GM21529 (cell line): Measurements from ENCODE around the gene DSG2.
"Not testable (repeated sequence)": the region's sequence is repeated elsewhere in the genome, so short reads cannot be mapped to it uniquely, and the experiment has no call there.

Experiments used
- ATAC-seq: cut with Tn5 transposase; IDR thresholded peaks from one replicate; pipeline ENCODE4 v1.9.1; 2021; ENCODE audit not compliant: unreplicated experiment

Gene DSG2

GRCh38 chr18:31500051-31500688 lies 2.2 kb downstream of the DSG2 start:
- peak; percentile 87 for ATAC-seq

GRCh38 chr18:31503011-31503410 lies 5.0 kb downstream of the DSG2 start:
- no peak for ATAC-seq

GRCh38 chr18:31504455-31505147 lies 6.6 kb downstream of the DSG2 start:
- no peak for ATAC-seq

GRCh38 chr18:31505156-31505555 lies 7.2 kb downstream of the DSG2 start:
- ATAC-seq: no peak

GRCh38 chr18:31506024-31506742 lies 8.2 kb downstream of the DSG2 start:
- no peak for ATAC-seq

- ATAC-seq: not testable (repeated sequence)
These were observed 9.1 kb downstream of the DSG2 start for GRCh38 chr18:31507124-31507523.

GRCh38 chr18:31508781-31509180 lies 10.8 kb downstream of the DSG2 start:
- ATAC-seq: no peak

GRCh38 chr18:31509571-31509970 lies 11.6 kb downstream of the DSG2 start:
- no peak for ATAC-seq

- ATAC-seq: no peak
These were observed 12.3 kb downstream of the DSG2 start for GRCh38 chr18:31510319-31510718.

- ATAC-seq: no peak
These were observed 13.1 kb downstream of the DSG2 start for GRCh38 chr18:31511098-31511497.

- no peak for ATAC-seq
These were observed 14.3 kb downstream of the DSG2 start for GRCh38 chr18:31512203-31512764.

- ATAC-seq: no peak
These were observed 15.4 kb downstream of the DSG2 start for GRCh38 chr18:31513189-31513935.

GRCh38 chr18:31516437-31516836 lies 18.5 kb downstream of the DSG2 start:
- no peak for ATAC-seq

- ATAC-seq: no peak
These were observed 28.4 kb downstream of the DSG2 start for GRCh38 chr18:31526374-31526773.

- ATAC-seq: no peak
These were observed 35.3 kb downstream of the DSG2 start for GRCh38 chr18:31533236-31533635.

- ATAC-seq: no peak
These were observed 40.9 kb downstream of the DSG2 start for GRCh38 chr18:31538837-31539236.

GRCh38 chr18:31546476-31546875 lies 48.5 kb downstream of the DSG2 start:
- no peak for ATAC-seq

- no peak for ATAC-seq
These were observed 50.9 kb downstream of the DSG2 start for GRCh38 chr18:31548853-31549252.

GRCh38 chr18:31549416-31549815 lies 51.4 kb downstream of the DSG2 start:
- no peak for ATAC-seq

GRCh38 chr18:31551883-31552282 lies 53.9 kb downstream of the DSG2 start:
- ATAC-seq: no peak

- ATAC-seq: no peak
These were observed 55.8 kb downstream of the DSG2 start for GRCh38 chr18:31553800-31554199.
